Upper lobe of right lung (tissue), 1 donor: Measurements from ENCODE around the gene NFIX. TPM values are rescaled to one million over a fixed set of nuclear protein-coding genes. Genes with fewer than 3 reads are reported as not detected.

Source experiments
- ATAC-seq: fragments of 200-7000 bp; cut with Tn5 transposase; one replicate; pipeline ENCODE4 v1.9.1; 2020; ENCODE audit warnings: mild to moderate bottlenecking, moderate library complexity
- DNase-seq: peaks from one replicate; pipeline ENCODE4 v3.0.0-alpha.2; 2020
- H3K27ac ChIP-seq: fragments of 200-600 bp; one replicate; pipeline ENCODE4 v1.8.0; 2022
- H3K27me3 ChIP-seq: fragments of 200-600 bp; one replicate; pipeline ENCODE4 v1.8.0; 2022; ENCODE audit warnings: mild to moderate bottlenecking
- H3K36me3 ChIP-seq: fragments of 200-600 bp; one replicate; pipeline ENCODE4 v1.8.0; 2022
- H3K4me1 ChIP-seq: fragments of 200-600 bp; one replicate; pipeline ENCODE4 v1.8.0; 2022
- H3K4me3 ChIP-seq: fragments of 200-600 bp; one replicate; pipeline ENCODE4 v1.8.0; 2022; ENCODE audit warnings: mild to moderate bottlenecking
- H3K9me3 ChIP-seq: fragments of 200-600 bp; one replicate; pipeline ENCODE4 v1.8.0; 2022
- intact Hi-C: fragments of 100-400 bp; cut with DNase I; formaldehyde crosslinking; loops from one replicate; pipeline ENCODE4 v1.11.0; 2022
- total RNA-seq: library from RNA; stranded (reverse); fragmentation: NEBNext Ultra II Directional; extraction: Animal tissue kit (Norgen Biotek cat#: 25700); gene quantifications from one replicate; pipeline ENCODE4 v1.2.1, GENCODE V29; 2021
- TF ChIP-seq, protein P1 (sequence below): fragments of 200-600 bp; IDR thresholded peaks from one replicate; pipeline ENCODE4 v1.8.0; 2022; ENCODE audit warnings: antibody characterized with exemption
- donor health status: DM: no; HTN: yes; CAD: no; lungs with severe emphysema.

NFIX gene
- total RNA-seq, 1 donor from 2014 or later: 168 TPM

DNA sequence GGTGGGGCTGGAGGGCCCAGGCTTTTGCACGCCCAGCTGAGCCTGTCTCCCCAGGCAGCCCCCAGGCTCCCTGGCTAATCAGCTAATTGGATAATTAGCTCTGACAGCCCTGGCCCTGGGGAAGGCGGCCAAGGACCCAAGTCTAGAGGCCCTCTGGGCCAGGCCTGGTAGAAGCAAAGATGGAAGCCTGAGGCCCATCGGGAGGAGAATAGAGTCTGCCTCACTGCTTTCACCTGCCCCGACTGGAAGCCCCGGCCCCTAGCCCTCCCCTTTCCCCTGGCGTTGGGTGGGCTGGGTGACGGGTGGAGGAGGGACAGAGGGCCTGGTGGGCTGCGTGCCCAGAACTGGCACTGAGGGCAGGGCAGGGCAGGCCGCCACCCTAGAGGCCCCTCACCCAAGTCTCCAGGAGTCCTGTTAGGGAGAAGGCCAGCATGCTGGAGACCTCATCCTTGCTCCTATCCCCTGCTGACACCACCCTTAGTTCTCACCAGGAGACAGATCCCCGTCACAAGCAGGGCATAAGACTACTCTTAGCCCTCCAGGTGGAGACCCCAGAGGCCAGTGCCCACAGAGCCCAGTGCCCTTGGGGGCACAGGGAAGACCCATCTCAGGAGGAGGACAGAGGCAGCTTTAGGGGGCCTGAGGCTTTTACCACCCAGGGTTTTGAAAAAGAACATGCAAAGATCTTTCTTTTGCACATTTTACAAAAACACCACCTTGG lies 95.4 kb downstream of the NFIX start:
- no peak overlapping the region for H3K4me3 ChIP-seq
- peaks cover 31% of the 10 kb centered on the region for H3K4me1 ChIP-seq
- no peak for ATAC-seq
- peak overlapping the region; percentile 40 for H3K27ac ChIP-seq
- TF ChIP-seq, protein P1, sequence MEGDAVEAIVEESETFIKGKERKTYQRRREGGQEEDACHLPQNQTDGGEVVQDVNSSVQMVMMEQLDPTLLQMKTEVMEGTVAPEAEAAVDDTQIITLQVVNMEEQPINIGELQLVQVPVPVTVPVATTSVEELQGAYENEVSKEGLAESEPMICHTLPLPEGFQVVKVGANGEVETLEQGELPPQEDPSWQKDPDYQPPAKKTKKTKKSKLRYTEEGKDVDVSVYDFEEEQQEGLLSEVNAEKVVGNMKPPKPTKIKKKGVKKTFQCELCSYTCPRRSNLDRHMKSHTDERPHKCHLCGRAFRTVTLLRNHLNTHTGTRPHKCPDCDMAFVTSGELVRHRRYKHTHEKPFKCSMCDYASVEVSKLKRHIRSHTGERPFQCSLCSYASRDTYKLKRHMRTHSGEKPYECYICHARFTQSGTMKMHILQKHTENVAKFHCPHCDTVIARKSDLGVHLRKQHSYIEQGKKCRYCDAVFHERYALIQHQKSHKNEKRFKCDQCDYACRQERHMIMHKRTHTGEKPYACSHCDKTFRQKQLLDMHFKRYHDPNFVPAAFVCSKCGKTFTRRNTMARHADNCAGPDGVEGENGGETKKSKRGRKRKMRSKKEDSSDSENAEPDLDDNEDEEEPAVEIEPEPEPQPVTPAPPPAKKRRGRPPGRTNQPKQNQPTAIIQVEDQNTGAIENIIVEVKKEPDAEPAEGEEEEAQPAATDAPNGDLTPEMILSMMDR: no peak
- no peak for DNase-seq
- H3K36me3 ChIP-seq: peaks cover 30% of the 10 kb centered on the region
- H3K27me3 ChIP-seq: no peaks in the 10 kb centered on the region
- intact Hi-C loops: loop anchor here (10.0 kb wide), 2 partner anchors 66 to 116 kb away; no protein-coding TSS in a partner anchor
- no peaks in the 10 kb centered on the region for H3K9me3 ChIP-seq

DNA sequence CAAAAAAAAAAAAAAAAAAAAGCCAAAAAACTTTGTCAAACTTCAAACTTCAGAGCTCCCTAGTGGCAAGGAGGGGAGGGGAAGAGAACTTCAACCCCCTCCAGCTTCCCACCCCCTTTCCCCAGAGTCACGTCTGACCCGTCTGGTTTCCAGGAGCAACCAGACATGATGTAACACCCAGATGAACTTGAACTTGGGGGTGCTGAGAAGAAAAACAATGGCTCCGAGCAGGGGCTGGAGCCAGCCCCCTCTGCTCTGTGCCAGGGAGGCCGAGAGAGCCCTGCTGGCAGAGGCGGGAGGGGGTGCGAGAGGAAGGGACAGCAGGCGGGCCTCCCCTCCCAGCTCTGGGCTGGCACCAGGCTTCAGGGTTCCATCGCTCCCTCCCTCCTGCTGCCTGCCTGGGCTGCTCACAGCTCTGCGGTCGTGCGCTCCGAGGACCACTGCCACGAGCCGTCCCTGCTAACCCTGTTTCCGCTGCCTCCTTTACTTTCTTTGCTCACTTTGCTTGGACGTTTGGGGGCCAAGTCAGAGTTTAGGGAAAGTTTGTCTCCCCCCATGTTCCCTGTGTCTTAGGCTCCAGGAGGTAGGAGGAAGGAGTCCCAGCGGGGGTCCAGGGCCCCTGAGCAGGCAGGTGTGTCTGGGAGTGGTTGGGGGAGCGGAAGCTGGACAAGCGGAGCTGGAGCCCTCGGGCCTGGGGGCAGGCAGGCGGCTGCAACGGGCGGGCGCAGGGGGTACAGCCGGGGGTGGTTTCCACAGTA lies 96.3 kb downstream of the NFIX start:
- TF ChIP-seq, protein P1: no peak

DNA sequence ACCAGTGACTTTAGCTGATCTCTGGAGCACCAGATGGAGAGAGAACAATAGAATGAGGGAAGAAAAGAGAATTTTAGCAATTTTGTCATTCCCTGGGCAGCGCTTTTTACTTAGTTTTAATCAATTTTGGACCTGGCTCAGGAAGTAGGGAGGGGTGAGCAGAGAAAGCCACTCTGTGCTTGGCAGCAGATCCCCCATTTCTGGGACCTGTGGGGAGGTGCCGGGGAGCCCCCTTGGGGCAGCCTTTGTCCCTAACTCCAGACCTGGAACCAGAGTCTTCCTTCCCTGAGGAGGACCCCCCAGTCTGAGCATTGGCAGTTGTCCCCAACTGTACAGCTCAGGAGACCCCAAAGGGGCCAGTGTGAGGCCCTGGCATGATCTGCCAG lies 96.9 kb downstream of the NFIX start:
- intact Hi-C loops: loop anchor here (10.0 kb wide), 2 partner anchors 67 to 117 kb away; no protein-coding TSS in a partner anchor
- DNase-seq (no peak), ATAC-seq (no peak)
- peak overlapping the region; percentile 72 for H3K27ac ChIP-seq
- no peaks in the 10 kb centered on the region for H3K9me3 ChIP-seq
- H3K4me3 ChIP-seq: no peak overlapping the region
- H3K36me3 ChIP-seq: peaks cover 26% of the 10 kb centered on the region
- TF ChIP-seq, protein P1: no peak
- H3K27me3 ChIP-seq: no peaks in the 10 kb centered on the region
- H3K4me1 ChIP-seq: peaks cover 39% of the 10 kb centered on the region

More for the DNA sequence above, 96.3 kb downstream of the NFIX start:
- peaks cover 30% of the 10 kb centered on the region for H3K36me3 ChIP-seq
- H3K9me3 ChIP-seq: no peaks in the 10 kb centered on the region
- intact Hi-C loops: loop anchor here (10.0 kb wide), 2 partner anchors 67 to 117 kb away; no protein-coding TSS in a partner anchor
- peak; percentile 2 for ATAC-seq
- peaks cover 39% of the 10 kb centered on the region for H3K4me1 ChIP-seq
- H3K4me3 ChIP-seq: no peak overlapping the region
- DNase-seq: no peak
- no peaks in the 10 kb centered on the region for H3K27me3 ChIP-seq
- H3K27ac ChIP-seq: peak overlapping the region; percentile 72

DNA sequence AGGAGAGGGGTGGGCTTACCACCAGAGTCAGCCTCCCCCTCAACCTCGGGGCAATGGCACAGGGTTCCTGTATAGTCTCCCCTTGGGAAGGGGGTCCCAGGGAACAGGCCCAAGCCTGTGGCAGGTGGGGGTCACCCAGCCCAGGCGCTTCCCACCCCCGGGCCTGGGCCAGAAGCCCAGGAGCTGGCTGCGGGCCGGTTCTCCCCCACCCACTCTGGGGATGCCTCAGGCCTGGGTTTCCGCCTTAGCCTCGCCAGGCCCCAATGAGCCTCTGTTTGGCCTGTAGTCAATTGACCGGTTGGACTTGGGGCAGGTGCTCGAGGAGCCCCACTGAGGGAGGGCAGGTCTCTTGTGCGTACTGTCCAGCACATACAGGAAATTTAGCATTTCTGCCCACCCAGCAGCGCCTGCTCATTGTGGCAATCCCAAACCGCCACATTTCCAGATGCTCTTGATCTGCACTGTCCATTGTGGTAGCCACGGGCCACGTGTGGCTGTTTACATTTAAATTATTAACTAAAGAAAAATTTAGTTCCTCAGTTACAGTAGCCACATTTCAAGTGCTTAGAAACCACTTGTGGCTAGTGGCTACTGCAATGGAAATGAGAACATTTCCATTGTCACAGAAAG lies 97.4 kb downstream of the NFIX start:
- DNase-seq (no peak), ATAC-seq (no peak)
- H3K27me3 ChIP-seq: no peaks in the 10 kb centered on the region
- H3K36me3 ChIP-seq: peaks cover 21% of the 10 kb centered on the region
- TF ChIP-seq, protein P1: no peak
- H3K4me1 ChIP-seq: peaks cover 39% of the 10 kb centered on the region
- H3K9me3 ChIP-seq: no peaks in the 10 kb centered on the region
- intact Hi-C loops: loop anchor here (10.0 kb wide), 2 partner anchors 68 to 118 kb away; no protein-coding TSS in a partner anchor
- H3K4me3 ChIP-seq: no peak overlapping the region
- H3K27ac ChIP-seq: peak overlapping the region; percentile 72

DNA sequence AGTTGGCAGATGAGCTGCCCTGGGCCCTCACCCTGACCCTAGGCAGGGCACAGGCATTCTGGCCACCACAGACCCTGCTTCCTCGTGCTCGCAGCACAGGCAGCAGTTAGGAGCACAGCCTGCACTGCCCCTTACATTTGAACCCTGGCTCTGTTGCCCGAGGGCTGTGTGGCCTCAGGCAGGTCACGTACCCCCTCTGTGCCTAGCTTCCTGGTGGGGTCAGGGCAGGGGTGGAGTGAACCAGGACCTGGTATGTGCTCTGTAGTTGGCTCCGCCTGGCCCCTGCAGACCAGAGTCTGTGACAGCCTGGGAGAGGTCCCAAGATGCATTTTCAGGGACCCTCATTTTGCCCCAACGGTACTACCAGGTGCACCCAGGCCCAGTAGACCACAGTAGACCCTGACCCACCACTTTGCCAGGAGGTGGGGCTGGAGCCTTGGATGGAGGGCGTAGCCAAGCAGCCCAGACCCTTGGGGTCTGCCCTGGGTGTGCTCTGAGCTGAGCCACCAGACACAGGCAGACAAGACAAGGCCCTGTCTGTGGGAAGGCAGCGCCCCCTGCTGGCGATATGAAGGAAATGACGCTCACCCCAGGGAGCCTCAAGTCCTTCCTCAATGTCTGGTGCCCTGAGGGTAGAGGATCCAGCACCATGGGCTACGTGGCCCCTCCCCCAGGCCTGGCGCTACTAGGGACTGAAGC lies 98.3 kb downstream of the NFIX start:
- Histone ChIP-seq H3K4me1 (peaks cover 44% of the 10 kb centered on the region), H3K36me3 (peaks cover 14% of the 10 kb centered on the region), H3K27ac (peak overlapping the region; percentile 72), H3K9me3 (no peaks in the 10 kb centered on the region), H3K4me3 (no peak overlapping the region), H3K27me3 (no peaks in the 10 kb centered on the region)
- DNase-seq (peak; percentile 88), ATAC-seq (peak; percentile 80)
- intact Hi-C loops: loop anchor here (10.0 kb wide), 2 partner anchors 69 to 119 kb away; no protein-coding TSS in a partner anchor
- TF ChIP-seq, protein P1: peak; percentile 92
